Measurements from ENCODE around the gene DPF3.

DNA sequence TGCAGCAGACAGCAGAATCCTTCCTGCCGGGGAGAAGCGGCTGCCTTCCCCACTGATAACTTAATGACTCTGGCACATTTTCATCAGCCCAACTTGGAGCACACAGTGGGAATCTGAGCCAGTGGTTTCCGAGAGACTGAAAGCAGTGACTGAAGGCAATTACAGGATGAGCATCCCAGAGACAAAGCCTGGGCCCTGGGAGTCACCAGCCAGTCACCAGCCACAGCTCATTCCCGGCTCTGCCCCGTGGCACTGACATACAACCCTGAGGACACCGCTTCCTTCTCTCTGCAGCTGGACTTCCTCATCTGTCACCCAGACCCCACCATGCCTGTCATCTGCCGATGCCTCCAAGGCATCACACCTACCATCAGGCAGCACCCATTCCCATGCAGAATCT is 192.3 kb downstream of the DPF3 start:
- no peak for TF ChIP-seq POLR2AphosphoS5 (IDR thresholded peaks at IDR 0.05; ENCODE audit: low read depth, low read length)
- TF ChIP-seq POLR2A (IDR thresholded peaks at IDR 0.05; ENCODE audit: low read depth, low read length): no peak
- no peak for TF ChIP-seq TAF1 (IDR thresholded peaks at IDR 0.05; ENCODE audit: low read depth, low read length)
